GM23248 (cell line): ENCODE data around the gene ARID3B. TPM values are rescaled to one million over a fixed set of nuclear protein-coding genes. Genes with fewer than 3 reads are reported as not detected.

ENCODE experiments used
- DNase-seq: peaks from one replicate; pipeline ENCODE4 v3.0.0-alpha.2; 2015
- H2AFZ ChIP-seq: fragments of 200-600 bp; sonication (generic); 2 replicates; pipeline ENCODE4 v1.6.1; 2016; ENCODE audit warnings: antibody characterized with exemption
- H3F3A ChIP-seq: fragments of 200-600 bp; sonication (generic); 2 replicates; pipeline ENCODE4 v1.6.1; 2016; ENCODE audit warnings: mild to moderate bottlenecking, antibody characterized with exemption, mixed run types; ENCODE audit not compliant: insufficient read depth
- H3K27ac ChIP-seq: fragments of 200-600 bp; sonication (generic); 2 replicates; pipeline ENCODE4 v1.5.1; 2016; ENCODE audit warnings: mild to moderate bottlenecking
- H3K27me3 ChIP-seq: fragments of 200-600 bp; sonication (generic); replicated peaks from 2 replicates; pipeline ENCODE4 v1.6.1; 2016; ENCODE audit warnings: mild to moderate bottlenecking; ENCODE audit not compliant: insufficient read depth
- H3K36me3 ChIP-seq: fragments of 200-600 bp; sonication (generic); 2 replicates; pipeline ENCODE4 v1.6.1; 2016; ENCODE audit warnings: low read depth, mild to moderate bottlenecking
- H3K4me1 ChIP-seq: fragments of 200-600 bp; sonication (generic); 2 replicates; pipeline ENCODE4 v1.6.1; 2016; ENCODE audit warnings: mild to moderate bottlenecking; ENCODE audit not compliant: insufficient read depth
- H3K4me2 ChIP-seq: fragments of 200-600 bp; sonication (generic); one replicate; pipeline ENCODE4 v1.6.1; 2016; ENCODE audit warnings: mild to moderate bottlenecking; ENCODE audit not compliant: unreplicated experiment
- H3K4me3 ChIP-seq: fragments of 200-600 bp; sonication (generic); 2 replicates; pipeline ENCODE4 v1.5.1; 2016; ENCODE audit warnings: mild to moderate bottlenecking
- H3K79me2 ChIP-seq: fragments of 200-600 bp; sonication (generic); 2 replicates; pipeline ENCODE4 v1.6.1; 2016; ENCODE audit warnings: mild to moderate bottlenecking; ENCODE audit not compliant: insufficient read depth
- H3K9ac ChIP-seq: fragments of 200-600 bp; sonication (generic); 2 replicates; pipeline ENCODE4 v1.6.1; 2016; ENCODE audit warnings: mild to moderate bottlenecking
- H3K9me2 ChIP-seq: fragments of 200-600 bp; sonication (generic); 2 replicates; pipeline ENCODE4 v1.6.1; 2016; ENCODE audit warnings: mixed run types, mild to moderate bottlenecking, moderate library complexity; ENCODE audit not compliant: insufficient read depth
- H3K9me3 ChIP-seq: fragments of 200-600 bp; sonication (generic); one replicate; pipeline ENCODE4 v1.6.1; 2017; ENCODE audit warnings: low read depth
- H4K20me1 ChIP-seq: fragments of 200-600 bp; sonication (generic); 2 replicates; pipeline ENCODE4 v1.6.0; 2016; ENCODE audit not compliant: insufficient read depth
- EZH2 ChIP-seq: fragments of 200-600 bp; sonication (generic); IDR thresholded peaks from 2 replicates; pipeline ENCODE4 v1.6.1; 2018; ENCODE audit warnings: antibody characterized with exemption, mild to moderate bottlenecking; ENCODE audit not compliant: insufficient read depth, poor library complexity, severe bottlenecking
- EZH2phosphoT487 ChIP-seq: fragments of 200-600 bp; sonication (generic); IDR thresholded peaks from 2 replicates; pipeline ENCODE4 v1.6.1; 2018; ENCODE audit warnings: antibody characterized with exemption, moderate library complexity, mild to moderate bottlenecking, low read depth; ENCODE audit not compliant: insufficient read depth
- WGBS, 2 experiments: methylation state at CpG; one replicate each; pipeline ENCODE4 v1.1.6; 2015 to 2017; ENCODE audit warnings: low lambda C conversion rate in 2 of 2, low coverage in 1 of 2; ENCODE audit errors: missing lambda C conversion rate in 2 of 2; 5-methylcytosine and 5-hydroxymethylcytosine counted together
- in situ Hi-C: fragments of 300-500 bp; cut with MboI; formaldehyde crosslinking; loops from 2 replicates; pipeline ENCODE4 v1.15.0; 2020
- polyA plus RNA-seq: library from polyadenylated mRNA; unstranded; fragments of >200 nt; fragmentation: Nextera tagmentation; extraction: Ambion mirVana; gene quantifications from 2 replicates; pipeline ENCODE4 v1.2.1, GENCODE V29; 2016
- total RNA-seq: library from RNA; depleted of rRNA; stranded (reverse); fragments of >200 nt; shearing (Covaris generic); gene quantifications from 2 replicates; pipeline ENCODE4 v1.2.3, GENCODE V29; 2014

Gene ARID3B
- total and polyA plus RNA-seq, 2 experiments from 2014 or later = 2.1 to 4.9 TPM

DNA sequence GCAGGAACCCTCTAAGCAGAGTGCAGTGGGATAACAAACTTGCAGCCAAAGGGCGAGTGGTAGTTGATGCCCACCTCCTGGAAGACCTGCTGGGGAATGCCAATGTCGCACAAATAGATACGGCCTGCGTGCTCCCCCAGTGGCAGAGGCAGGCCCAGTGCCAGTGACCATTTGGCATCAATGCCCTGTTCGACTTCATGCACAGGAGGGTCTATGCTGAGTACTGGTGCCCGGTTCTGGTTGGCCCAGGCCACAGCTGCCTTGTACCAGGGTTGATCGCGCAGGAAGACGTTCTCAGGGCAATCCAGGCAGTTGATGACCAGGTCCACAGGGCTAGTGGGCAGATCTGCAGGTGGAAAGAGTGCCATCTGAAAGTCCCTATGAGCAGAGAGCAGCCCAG lies 91.6 kb downstream of the ARID3B start:
- H4K20me1 ChIP-seq = no peaks in the 10 kb centered on the region

DNA sequence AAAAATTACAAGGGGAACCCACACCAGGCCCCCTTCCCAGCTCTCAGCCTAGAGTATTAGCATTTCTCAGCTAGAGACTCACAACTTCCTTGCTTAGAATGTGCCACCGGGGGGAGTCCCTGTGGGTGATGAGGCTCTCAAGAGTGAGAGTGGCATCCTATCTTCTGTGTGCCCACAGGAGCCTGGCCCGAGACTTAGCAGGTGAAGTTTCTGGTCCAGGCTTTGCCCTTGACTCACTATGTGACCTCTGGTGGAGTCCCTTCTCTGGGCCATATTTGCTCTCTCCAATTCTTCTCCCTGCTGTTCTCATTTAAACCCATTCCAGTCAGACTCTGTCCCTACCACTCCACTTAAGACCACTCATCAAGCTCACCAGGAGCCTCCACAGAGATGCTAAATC lies 92.8 kb downstream of the ARID3B start:
- no peaks in the 10 kb centered on the region for H4K20me1 ChIP-seq
- in situ Hi-C loops = loop anchor here (5.0 kb wide), 1 partner anchor 134 kb away; no protein-coding TSS in a partner anchor
- H3K9me3 ChIP-seq = no peaks in the 10 kb centered on the region
- no peak overlapping the region for H2AFZ ChIP-seq
- H3K27ac ChIP-seq = no peak overlapping the region
- no peak overlapping the region for H3K4me3 ChIP-seq
- H3K27me3 ChIP-seq = no peaks in the 10 kb centered on the region
- peaks cover 12% of the 10 kb centered on the region; the same call in 1 of the 2 replicates for H3F3A ChIP-seq
- 68 to 97% methylated on average over 2 of the region's 2 CpGs for WGBS, 2 experiments
- no peak for TF ChIP-seq EZH2
- H3K36me3 ChIP-seq = peaks cover 10% of the 10 kb centered on the region; the same call in 1 of the 2 replicates
- H3K79me2 ChIP-seq = peaks cover 5% of the 10 kb centered on the region; the same call in 1 of the 2 replicates
- DNase-seq = no peak
- no peak overlapping the region for H3K9ac ChIP-seq
- no peak overlapping the region for H3K4me2 ChIP-seq
- no peaks in the 10 kb centered on the region for H3K9me2 ChIP-seq
- no peaks in the 10 kb centered on the region for H3K4me1 ChIP-seq

More for the DNA sequence above, 91.6 kb downstream of the ARID3B start:
- 81 to 84% methylated on average over 9 of the region's 9 CpGs for WGBS, 2 experiments
- no peaks in the 10 kb centered on the region for H3K27me3 ChIP-seq
- DNase-seq = no peak
- no peaks in the 10 kb centered on the region for H3K4me1 ChIP-seq
- H3F3A ChIP-seq = peaks cover 12% of the 10 kb centered on the region; the same call in 1 of the 2 replicates
- no peak overlapping the region for H3K4me2 ChIP-seq
- in situ Hi-C loops = loop anchor here (5.0 kb wide), 1 partner anchor 135 kb away; no protein-coding TSS in a partner anchor
- H3K27ac ChIP-seq = no peak overlapping the region
- H2AFZ ChIP-seq = no peak overlapping the region
- H3K36me3 ChIP-seq = peaks cover 20% of the 10 kb centered on the region; the same call in 1 of the 2 replicates
- H3K4me3 ChIP-seq = no peak overlapping the region
- H3K9ac ChIP-seq = no peak overlapping the region
- TF ChIP-seq EZH2 = no peak
- no peak for TF ChIP-seq EZH2phosphoT487
- no peaks in the 10 kb centered on the region for H3K79me2 ChIP-seq
- no peaks in the 10 kb centered on the region for H3K9me2 ChIP-seq
- H3K9me3 ChIP-seq = no peaks in the 10 kb centered on the region

DNA sequence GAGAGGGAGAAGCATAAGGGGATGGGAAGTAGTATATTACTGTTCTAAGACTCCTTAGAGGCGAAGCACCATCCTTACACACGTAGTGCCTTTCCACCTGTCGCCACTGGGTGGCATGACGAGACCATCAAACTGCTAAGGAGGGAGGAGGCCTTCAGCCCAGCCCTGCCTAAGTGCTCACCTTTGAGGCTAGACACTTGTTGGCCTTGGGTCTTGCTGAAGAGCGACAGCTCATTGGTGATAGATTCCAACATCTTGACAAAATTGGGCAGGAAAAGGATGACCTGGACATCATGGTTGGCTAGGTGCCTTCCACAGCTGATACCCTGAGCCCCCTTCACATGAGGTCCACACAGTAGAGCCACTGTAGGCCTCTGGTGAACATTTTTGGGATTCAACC lies 94.2 kb downstream of the ARID3B start:
- no peaks in the 10 kb centered on the region for H4K20me1 ChIP-seq
- peaks cover 9% of the 10 kb centered on the region; the same call in 1 of the 2 replicates for H3F3A ChIP-seq
- peaks cover 14% of the 10 kb centered on the region; the same call in 1 of the 2 replicates for H3K79me2 ChIP-seq
- H2AFZ ChIP-seq = no peak overlapping the region
- no peak overlapping the region for H3K4me2 ChIP-seq
- TF ChIP-seq EZH2phosphoT487 (no peak), EZH2 (no peak)
- peak; percentile 71 for DNase-seq
- H3K9me3 ChIP-seq = no peaks in the 10 kb centered on the region
- H3K27me3 ChIP-seq = no peaks in the 10 kb centered on the region
- in situ Hi-C loops = no loop called here
- H3K9me2 ChIP-seq = no peaks in the 10 kb centered on the region
- no peak overlapping the region for H3K27ac ChIP-seq
- no peak overlapping the region for H3K4me3 ChIP-seq
- H3K4me1 ChIP-seq = no peaks in the 10 kb centered on the region
- no peak overlapping the region for H3K9ac ChIP-seq
- H3K36me3 ChIP-seq = peaks cover 9% of the 10 kb centered on the region; the same call in 1 of the 2 replicates
- 10 to 12% methylated on average over 5 of the region's 5 CpGs for WGBS, 2 experiments

DNA sequence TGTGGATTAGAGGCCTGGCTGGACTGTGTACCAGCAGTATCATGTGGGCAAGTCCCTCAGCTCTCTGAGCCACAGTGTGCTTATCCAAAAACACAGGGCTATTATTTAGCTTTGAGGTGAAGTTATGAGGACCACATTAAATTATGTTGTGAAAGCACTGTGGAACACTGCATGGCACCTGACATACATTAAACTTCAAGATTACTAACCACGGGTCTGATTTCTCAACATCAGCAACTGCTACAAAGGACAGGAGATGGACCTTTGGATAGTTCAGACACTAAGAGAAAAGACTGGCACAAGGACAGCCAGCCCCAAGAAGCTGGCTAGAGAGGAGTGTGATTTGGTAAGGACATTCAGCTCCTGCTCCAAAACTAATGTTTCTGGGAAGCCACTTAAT lies 96.0 kb downstream of the ARID3B start:
- in situ Hi-C loops = no loop called here

More for the DNA sequence above, 96.0 kb downstream of the ARID3B start:
- no peaks in the 10 kb centered on the region for H3K27me3 ChIP-seq
- TF ChIP-seq EZH2 = no peak
- TF ChIP-seq EZH2phosphoT487 = no peak
- H3F3A ChIP-seq = no peaks in the 10 kb centered on the region
- H3K4me1 ChIP-seq = no peaks in the 10 kb centered on the region
- H2AFZ ChIP-seq = no peak overlapping the region
- no peak overlapping the region for H3K27ac ChIP-seq
- no peaks in the 10 kb centered on the region for H3K9me3 ChIP-seq
- no peaks in the 10 kb centered on the region for H3K9me2 ChIP-seq
- H4K20me1 ChIP-seq = 0 out of 2 replicates have a peak, but pooled peaks cover 2% of the 10 kb centered on the region
- WGBS, 2 experiments = 94 to 95% methylated on average over 1 of the region's 1 CpG
- peaks cover 9% of the 10 kb centered on the region; the same call in 1 of the 2 replicates for H3K36me3 ChIP-seq
- no peak overlapping the region for H3K4me2 ChIP-seq
- H3K79me2 ChIP-seq = peaks cover 31% of the 10 kb centered on the region
- no peak for DNase-seq
- H3K4me3 ChIP-seq = no peak overlapping the region
- H3K9ac ChIP-seq = no peak overlapping the region
